Amniotic epithelial cell (primary cell): Measurements from ENCODE around the gene EFEMP1.
A peak's percentile ranks its signal among the peaks of the same experiment; 100 is the strongest.
"Not testable (repeated sequence)": the region's sequence is repeated elsewhere in the genome, so short reads cannot be mapped to it uniquely, and the experiment has no call there.

Source experiments
- DNase-seq: peaks from one replicate; pipeline ENCODE4 v3.0.0-alpha.2; 2010; ENCODE audit warnings: low read depth

The EFEMP1 gene

DNA sequence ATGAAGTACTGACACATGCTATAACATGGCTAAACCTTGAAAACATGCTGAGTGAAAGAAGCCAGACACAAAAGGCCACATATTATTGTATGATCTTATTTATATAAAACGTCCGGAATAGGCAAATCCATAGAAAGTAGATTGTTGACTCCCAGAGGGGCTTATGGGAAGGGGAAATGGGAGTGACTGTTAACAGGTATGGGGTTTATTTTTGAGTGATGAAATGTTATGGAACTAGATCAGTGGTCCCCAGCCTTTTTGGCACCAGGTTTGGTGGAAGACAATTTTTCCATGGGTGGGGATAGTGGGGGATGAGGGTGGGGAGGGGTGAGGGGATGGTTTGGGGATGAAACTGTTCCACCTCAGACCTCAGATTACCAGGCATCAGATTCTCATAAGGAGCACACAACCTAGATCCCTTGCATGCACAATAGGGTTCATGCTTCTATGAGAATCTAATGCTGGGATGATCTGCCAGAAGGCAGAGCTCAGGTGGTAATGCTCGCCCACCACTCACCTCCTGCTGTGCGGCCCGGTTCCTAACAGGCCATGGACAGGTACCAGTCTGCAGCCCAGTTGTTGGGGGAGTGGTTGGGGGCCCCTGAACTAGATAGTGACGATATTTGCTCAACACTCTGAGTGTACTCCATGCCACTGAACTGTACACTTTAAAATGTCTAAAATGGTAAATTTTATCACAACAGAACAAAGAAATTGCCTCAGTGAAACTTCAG lies 59.1 kb downstream of the EFEMP1 start:
- DNase-seq: no peak

DNA sequence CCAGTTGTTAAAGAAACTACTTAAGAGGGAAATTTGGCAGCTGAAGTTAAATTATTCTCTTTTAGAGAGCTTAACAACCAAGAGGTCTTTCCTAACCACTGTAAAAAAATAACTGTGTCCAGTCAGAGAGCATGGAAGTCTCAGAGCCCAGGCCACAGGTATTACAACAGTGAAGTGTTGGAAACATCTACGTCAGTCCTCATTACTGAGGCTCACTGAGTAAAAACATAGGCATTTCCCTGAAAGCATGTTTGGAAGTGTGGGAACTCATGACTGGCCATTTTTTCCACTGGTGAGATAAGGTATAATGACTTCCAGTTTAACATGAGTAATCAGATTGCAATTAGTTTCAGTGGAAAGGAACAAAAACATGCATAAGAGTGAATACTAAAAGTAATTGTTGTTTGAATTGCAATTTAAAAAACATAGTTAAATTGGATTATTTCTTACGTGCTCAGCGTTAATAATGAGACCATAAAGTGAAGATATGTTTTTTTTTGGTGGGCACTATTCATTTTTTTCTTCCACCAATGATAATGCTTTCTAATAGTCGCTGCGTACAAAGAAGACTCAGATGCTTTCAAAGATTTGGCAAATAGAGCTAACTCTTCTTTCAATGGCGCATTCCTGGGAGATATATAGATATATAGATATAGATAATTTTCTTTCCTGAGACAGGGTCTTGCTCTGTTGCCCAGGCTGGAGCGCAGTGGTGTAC lies 60.8 kb downstream of the EFEMP1 start:
- peak; percentile 100 for DNase-seq

DNA sequence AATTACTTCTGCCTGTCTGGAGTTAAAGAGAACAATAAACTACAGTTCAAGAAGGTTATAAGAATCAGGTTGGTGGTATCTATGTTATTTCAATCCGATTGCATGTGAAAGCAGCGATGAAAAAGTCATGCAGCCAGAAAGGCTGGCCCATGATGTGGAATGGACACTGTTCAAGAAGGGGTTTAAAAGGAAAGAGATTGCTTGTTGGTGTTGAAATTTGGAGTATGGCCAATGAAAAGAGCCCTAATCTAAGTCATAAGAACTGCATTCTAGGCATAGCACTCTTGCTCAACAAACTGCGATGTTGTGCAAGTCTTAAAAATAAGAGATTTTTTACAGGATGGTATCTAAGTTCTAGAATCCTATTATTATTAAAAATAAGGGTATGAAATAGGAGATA lies 61.3 kb downstream of the EFEMP1 start:
- DNase-seq: peak; percentile 99

DNA sequence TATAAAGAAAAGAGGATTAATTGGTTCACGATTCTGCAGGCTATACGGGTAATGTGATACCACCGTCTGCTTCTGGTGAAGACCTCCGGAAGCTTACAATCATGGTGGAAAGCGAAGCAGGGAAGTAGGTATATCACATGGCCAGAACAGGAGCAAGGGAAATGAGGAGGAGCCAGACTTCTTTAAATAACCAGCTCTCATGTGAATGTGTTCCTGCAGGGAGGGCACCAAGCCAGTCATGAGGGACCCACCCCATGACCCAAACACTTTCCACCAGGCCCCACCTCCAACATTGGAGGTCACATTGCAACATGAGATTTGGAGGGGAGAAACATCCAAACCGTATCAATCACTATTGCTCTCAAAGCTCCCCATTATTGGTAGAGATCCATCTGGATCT lies 61.8 kb downstream of the EFEMP1 start:
- peak; percentile 28 for DNase-seq

DNA sequence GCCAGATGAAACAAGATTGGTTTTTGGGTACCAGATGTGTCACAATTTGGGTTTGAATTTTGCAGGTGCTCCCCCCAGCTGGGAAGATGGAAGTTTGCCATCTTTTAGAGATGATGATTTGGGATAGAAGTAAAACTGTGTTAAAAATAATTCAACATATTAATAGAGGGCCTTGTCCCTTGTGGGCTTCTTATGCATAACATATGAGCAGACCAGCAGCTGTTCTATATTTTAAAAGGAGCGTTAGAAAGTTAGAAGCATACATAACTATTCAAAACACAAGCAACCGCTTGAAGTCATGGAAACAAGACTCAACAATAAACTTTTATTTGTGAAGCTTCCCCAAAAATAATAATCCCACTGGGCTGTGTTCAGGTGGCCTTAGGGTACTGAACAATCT lies 62.8 kb downstream of the EFEMP1 start:
- DNase-seq: no peak

DNA sequence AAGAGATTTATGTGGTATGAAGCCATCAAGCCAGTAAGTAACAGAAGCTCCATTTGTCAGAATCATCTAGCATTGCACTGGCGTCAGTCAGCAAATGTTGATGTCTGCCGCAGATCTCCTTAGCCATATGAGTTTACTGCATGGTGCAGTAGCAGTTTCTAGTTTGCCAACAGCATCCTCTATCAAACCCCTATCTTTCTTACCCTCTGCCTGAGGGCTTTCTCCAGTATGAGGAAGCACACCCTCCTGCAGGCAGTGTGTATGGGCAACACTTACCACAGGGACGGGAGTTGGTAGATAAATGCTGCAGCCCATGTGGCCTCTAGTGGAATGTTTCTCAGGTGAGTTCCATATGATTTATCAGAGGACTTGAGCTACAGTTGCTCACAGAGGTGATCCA lies 63.7 kb downstream of the EFEMP1 start:
- no peak for DNase-seq

DNA sequence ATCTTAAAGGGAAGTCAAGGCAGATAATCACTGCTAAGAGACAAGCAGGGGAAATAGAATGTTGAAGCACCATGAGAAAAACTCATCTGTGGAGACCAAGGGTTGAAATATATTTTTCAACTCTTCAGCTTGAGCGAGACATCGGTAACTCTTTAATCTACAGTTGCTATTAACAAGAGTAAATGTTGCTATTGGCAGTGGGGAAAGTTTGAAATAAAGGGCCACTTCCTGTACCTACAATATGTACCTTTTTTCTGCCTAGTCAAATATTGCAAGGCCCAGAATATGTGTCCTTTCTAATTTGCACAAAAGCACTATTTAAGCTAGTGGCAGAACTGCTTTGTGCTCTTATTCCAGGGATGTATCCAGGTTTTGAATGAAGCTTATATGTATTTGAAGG lies 65.8 kb downstream of the EFEMP1 start:
- no peak for DNase-seq

DNA sequence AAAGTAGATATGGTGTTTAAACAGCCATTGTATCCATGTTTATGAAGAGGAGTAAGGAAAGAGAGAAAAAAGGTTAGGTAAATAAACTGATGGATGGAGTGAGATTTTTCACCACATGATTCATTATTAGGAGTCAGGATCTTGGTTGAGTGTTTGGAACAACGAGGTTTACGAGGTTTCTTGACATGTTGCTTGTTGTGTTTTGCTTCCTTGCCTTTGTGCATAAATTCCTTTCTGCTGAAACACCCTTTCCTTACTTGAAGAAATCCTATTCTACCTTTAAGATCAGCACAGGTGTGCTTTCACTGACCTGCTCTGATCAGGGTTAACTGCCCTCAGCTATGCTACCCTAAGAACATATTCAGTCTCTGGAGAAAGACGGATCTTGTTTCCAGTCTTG lies 66.6 kb downstream of the EFEMP1 start:
- peak; percentile 60 for DNase-seq

DNA sequence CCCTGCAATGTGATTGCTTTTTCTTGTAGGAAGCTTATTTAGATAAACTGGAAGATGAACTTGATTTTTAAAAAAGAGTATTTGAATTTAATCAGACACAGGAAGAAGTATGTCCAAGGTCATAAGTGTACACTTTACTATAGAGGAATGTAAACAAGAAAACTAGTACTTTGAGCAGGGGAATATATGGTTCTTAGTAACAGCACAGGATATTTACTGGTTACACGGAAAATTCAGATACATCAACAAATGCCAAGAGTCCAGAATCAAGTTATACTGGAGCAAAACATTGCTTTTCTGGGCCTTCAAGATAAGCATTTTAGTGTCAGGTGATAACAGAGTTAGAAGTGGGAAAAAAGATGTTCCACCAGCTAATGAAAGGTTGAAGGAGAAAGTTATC lies 75.5 kb downstream of the EFEMP1 start:
- DNase-seq: no peak

DNA sequence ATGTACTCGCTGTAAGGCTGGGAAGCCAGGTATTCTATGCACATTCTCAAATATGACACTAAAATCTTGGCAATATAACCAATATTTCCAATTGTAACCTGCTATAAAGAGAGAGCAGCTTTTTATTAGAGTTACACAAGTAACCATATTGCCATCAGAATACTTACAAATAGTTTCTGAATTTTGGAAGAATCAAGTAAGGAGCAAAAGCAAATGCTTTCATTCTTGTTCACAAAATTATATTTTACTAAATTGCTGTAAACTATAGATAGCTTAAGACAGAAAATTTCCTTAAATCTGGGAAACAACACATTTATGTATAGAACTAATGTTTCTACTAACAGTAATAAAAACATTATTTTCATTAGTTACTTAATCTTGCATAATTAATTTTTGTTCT lies 77.2 kb downstream of the EFEMP1 start:
- no peak for DNase-seq

DNA sequence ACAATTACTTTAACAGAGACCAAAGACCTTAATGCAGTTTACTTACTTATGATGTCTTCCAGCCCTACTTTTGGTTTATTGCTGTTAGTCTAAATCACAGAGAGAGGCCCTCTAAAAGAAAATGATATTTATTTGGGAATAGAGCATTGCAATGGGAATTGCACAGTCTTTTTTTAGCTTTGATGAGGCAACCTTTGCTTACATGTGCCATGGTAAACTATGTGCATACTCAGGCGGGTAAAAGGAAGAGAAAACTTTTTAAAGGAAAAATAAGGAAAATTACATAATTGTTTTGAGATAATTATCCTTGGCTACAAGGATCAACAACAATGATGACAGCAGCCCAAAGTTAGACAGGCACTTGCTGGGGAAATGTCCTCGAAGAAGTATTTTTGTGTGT lies 78.6 kb downstream of the EFEMP1 start:
- no peak for DNase-seq

DNA sequence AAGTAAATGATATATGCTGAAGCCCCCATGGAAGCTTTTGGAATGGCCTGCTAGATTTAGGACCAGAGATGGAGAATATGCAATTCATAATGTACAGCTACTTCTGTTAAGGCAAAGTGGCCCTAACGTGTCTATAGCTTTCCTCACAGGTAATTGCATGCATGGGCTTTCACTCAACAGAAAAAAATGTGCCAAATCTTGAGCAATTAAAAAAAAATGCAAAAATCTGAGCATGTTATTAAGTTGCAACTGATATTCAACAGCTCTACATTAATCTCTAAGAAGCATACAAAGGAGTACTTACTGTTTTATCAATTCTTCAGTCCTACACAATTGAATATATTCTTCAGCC lies 79.6 kb downstream of the EFEMP1 start:
- DNase-seq: no peak

DNA sequence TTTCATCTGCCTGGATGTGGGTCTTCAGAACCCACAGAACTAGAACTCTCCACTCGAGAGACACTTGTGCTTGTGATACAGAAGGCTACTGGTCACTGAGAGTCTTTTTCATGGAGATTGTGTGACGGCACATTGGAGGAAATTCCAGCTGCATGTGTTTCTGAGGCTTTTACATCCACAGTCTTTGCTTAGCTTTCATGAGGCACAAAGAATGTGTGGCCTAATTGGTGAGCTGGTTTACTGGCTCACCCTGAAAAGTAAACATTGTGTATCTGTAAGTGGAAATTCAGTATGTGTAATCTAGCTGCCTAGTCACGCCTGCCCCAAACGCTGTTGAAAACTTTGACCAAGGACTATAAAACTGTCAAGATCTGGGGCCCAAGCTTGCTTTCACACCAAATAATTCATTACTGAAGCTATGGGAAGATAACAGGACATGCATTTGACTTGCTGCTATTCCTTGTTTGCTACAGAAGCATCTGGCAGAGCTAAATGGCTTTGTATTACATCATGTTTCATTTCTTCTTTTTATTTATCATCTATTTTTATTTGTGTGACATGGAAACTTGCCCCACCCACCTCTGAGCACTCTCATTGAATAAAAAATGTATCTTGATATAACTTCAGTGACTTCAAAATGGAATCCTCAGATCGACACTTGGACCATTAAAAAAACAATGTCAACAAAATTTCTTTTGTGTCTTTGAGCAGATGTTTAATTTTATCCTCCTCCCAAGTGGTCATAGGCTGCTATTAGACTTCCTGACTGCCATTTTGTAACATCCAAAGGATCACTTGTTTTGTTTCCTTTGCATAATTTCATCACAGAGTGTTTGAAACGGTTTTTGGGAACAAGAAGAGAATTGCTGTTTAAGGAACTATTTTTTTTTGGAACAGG lies 80.2 kb downstream of the EFEMP1 start:
- DNase-seq: peak; percentile 98

DNA sequence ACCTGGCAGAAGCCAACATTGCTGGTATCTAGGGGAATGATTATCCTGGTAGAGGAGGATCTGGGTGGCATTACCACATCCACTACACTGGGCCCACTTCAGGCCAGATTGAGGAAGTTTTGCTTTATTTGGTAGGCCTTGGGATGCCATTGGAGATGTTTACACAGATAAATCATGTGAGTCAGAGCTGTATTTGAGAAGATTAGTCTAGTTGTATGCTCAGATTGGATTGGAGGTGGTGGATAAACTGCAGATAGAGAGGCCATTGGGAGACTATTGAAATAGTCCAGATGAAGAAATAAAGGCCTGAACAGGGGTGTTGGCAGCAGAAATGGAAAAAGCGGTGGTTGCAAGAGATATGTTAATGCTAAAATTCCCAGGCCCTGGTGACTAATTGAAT lies 81.5 kb downstream of the EFEMP1 start:
- peak; percentile 94 for DNase-seq

DNA sequence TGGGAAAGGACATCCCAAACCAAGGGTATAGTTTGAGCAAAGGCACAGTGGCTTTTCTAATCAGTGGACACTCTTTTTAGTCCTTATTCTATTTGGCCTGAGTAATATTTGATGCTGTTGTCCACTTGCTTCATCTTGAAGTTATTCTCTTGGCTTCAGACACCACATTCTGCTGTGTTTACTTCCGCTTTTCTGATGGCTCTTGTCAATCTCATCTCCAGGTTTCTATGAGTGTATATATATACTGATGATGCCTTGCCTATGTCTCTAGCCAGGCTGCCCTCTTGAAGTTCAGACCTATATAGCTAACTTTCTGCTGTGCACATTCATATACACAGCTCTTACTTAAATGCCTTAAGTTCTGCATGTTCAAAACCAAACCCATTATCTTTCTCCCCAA lies 83.1 kb downstream of the EFEMP1 start:
- DNase-seq: no peak

DNA sequence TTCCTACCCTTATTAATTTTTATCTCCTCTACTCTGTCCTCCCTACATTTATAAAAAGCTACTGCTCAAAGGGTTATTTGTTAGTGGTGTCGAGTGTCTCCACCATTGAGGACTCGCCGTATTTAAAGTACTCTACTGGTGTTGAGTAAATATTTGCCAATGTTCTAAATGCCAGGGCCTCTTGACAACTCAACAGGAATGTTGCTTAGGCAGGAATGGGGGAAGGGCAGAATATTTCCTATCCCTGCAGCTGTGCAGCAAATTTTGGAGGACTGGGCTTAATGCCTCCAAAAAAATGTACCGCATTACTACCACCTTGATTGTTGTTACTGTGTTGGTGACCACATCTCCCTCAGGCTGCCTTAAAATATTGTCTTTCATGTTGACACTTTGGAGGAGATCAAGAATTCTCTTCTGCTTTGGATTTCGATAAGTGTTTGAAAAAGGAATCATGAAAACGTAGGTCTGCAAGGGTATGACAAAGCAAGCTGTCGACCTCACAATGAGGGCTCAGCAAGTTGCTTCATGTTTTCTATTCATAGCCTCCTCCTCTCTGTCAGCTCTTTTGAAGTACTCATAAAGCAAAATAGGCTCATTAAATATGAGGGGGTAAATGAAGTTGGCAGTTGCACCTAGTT lies 84.3 kb downstream of the EFEMP1 start:
- peak; percentile 51 for DNase-seq

DNA sequence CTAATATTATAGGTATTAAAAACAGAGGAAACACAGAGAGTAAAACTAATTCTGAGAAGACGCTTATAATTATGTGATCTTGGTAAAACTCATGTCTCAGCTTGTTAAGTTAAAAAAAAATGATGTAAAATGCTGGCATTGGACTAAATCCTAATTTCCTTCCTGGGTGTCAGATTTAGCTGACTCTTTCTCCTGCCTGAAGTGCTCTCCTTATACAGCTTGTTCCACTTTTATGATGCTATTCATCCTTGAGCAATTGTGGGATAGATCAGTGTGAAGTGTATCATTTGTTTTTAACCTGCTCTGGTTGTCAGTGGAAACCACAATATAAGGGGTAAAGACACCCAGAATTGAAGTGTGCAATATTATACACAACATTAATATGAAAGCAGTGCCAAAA lies 84.9 kb downstream of the EFEMP1 start:
- no peak for DNase-seq

DNA sequence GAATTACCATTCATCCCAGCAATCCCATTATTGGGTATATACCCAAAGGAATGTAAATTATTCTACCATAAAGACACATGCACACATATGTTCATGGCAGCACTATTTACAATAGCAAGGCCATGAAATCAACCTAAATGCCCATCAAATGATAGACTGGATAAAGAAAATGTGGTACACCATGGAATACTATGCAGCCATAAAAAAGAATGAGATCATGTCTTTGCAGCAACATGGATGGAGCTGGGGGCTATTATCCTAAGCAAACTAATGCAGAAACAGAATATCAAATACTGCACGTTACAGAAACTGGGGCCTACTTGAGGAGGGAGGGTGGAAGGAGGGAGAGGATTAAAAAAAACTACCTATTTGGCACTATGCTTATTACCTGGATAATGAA lies 85.5 kb downstream of the EFEMP1 start:
- DNase-seq: not testable (repeated sequence)

DNA sequence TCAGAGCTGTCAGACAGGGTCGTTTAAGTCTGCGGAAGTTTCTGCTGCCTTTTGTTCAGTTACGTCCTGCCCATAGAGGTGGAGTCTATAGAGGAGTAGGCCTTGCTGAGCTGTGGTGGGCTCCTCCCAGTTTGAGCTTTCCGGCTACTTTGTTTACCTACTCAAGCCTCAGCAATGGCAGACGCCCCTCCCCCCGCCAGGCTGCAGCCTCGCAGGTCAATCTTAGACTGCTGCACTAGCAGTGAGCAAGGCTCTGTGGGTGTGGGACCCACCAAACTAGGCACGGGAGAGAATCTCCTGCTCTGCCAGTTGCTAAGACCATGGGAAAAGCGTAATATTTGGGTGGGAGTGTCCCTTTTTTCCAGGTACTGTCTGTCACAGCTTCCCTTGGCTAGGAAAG lies 86.5 kb downstream of the EFEMP1 start:
- DNase-seq: no peak

DNA sequence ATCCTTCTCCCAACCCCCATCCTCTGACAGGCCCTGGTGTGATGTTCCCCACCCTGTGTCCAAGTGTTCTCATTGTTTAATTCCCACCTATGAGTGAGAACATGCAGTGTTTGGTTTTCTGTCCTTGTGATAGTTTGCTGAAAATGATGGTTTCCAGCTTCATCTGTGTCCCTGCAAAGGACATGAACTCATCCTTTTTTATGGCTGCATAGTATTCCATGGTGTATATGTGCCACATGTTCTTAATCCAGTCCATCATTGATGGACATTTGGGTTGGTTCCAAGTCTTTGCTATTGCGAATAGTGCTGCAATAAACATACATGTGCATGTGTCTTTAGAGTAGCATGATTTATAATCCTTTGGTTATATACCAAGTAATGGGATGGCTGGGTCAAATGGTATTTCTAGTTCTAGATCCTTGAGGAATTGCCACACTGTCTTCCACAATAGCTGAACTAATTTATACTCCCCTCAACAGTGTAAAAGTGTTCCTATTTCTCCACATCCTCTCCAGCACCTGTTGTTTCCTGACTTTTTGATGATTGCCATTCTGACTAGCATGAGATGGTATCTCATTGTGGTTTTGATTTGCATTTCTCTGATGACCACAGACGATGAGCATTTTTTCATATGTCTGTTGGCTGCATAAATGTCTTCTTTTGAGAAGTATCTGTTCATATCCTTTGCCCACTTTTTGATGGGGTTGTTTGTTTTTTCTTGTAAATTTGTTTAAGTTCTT lies 91.7 kb downstream of the EFEMP1 start:
- peak; percentile 66 for DNase-seq

DNA sequence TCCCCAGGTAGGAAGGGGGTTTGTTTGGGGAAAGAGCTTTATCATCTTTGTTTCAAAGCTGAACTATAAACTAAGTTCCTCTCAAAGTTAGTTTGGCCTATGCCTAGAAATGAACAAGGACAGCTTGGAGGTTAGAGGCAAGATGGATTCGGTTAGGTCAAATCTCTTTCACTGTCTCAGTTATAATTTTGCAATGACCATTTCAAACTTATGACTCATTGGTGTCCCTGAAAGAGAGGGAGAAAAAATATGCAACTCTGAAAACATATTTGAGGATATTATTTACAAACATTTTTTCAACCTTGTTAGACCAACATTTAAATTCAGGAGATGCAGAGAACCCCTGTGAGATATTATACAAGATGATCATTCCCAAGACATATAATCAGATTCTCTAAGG lies 95.7 kb downstream of the EFEMP1 start:
- peak; percentile 37 for DNase-seq

DNA sequence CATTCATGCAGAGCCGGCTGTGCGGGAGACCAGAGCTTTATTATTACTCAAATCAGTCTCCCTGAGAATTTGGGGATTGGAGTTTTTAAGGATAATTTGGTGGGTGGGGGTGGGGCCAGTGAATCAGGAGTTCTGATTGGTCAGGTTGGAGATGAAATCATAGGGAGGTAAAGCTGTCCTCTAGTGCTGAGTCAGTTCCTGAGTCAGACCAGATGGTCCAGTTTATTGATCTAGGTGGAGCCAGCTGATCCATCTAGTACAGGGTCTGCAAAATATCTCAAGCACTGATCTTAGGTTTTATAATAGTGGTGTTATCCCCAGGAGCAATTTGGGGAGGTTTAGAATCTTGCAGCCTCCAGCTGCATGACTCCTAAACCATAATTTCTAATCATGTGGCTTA lies 96.2 kb downstream of the EFEMP1 start:
- DNase-seq: peak; percentile 25
